Muscle of leg (tissue), 11 donors: ENCODE measurements around the gene NUDT8. TPM values are rescaled to one million over a fixed set of nuclear protein-coding genes. Genes with fewer than 3 reads are reported as not detected.
"Not testable (repeated sequence)": the region's sequence is repeated elsewhere in the genome, so short reads cannot be mapped to it uniquely, and the experiment has no call there.

Experiments used
- DNase-seq: peaks from one replicate; pipeline ENCODE4 v3.0.0; 2013
- H3K27ac ChIP-seq: one replicate; pipeline ENCODE4 v1.5.1; 2013; ENCODE audit warnings: mild to moderate bottlenecking, low read length, control low read depth
- H3K27me3 ChIP-seq: one replicate; pipeline ENCODE4 v1.6.1; 2013; ENCODE audit warnings: low read length; ENCODE audit not compliant: control insufficient read depth, insufficient read depth
- H3K36me3 ChIP-seq: one replicate; pipeline ENCODE4 v1.6.1; 2013; ENCODE audit warnings: low read length; ENCODE audit not compliant: control insufficient read depth, insufficient read depth
- H3K4me1 ChIP-seq: one replicate; pipeline ENCODE4 v1.6.1; 2013; ENCODE audit warnings: low read length; ENCODE audit not compliant: control insufficient read depth, insufficient read depth
- H3K4me3 ChIP-seq: one replicate; pipeline ENCODE4 v1.5.1; 2013; ENCODE audit warnings: low read length, control low read depth
- H3K9me3 ChIP-seq: replicated peaks from 2 replicates; pipeline ENCODE4 v1.6.1; 2013; ENCODE audit warnings: low read depth, low read length; ENCODE audit not compliant: control insufficient read depth
- WGBS: methylation state at CpG from one replicate; pipeline ENCODE4 v1.1.5; 2013; ENCODE audit warnings: missing lambda C conversion rate; ENCODE audit not compliant: insufficient coverage; 5-methylcytosine and 5-hydroxymethylcytosine counted together
- polyA plus RNA-seq, 8 donors: library from polyadenylated mRNA; unstranded; fragments of 120-200 nt; gene quantifications; one replicate each; pipeline versions ENCODE4 v1.2.1 to v1.2.3, GENCODE V29; 2013; ENCODE audit warnings: inconsistent platforms in 1 of 8, low replicate concordance in 1 of 8; ENCODE audit not compliant: insufficient read length in 8 of 8, insufficient read depth in 1 of 8
- total RNA-seq: library from RNA; stranded (reverse); fragments of 120-200 nt; gene quantifications from one replicate; pipeline ENCODE4 v1.2.4, GENCODE V29; 2013

The NUDT8 gene
- total and polyA plus RNA-seq, 9 donors: 3.4 to 5.8 (median 4.2) TPM

DNA sequence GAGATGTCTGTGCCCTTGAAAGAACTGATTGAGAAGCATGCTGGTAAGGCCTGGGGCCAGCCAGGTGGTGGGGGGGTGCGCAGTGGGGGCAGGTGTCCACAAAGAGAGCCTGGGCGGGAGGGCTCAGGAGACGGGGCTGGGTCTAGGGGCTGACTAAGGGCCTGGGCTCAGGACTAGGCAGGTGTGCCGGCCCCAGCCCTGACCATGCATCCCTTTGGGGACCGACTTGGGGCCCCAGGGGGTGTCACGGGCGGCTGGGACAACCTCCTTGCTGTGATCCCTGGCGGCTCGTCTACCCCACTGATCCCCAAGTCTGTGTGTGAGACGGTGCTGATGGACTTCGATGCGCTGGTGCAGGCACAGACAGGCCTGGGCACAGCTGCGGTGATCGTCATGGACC is 18.6 kb downstream of the NUDT8 start:
- Histone ChIP-seq H3K9me3 (no peaks in the 10 kb centered on the region), H3K36me3 (peaks cover 48% of the 10 kb centered on the region), H3K27ac (no peak overlapping the region), H3K4me3 (no peak overlapping the region), H3K4me1 (peaks cover 33% of the 10 kb centered on the region), H3K27me3 (peaks cover 11% of the 10 kb centered on the region)
- 89% methylated on average over 14 of the region's 14 CpGs for WGBS
- peak; percentile 2 for DNase-seq

DNA sequence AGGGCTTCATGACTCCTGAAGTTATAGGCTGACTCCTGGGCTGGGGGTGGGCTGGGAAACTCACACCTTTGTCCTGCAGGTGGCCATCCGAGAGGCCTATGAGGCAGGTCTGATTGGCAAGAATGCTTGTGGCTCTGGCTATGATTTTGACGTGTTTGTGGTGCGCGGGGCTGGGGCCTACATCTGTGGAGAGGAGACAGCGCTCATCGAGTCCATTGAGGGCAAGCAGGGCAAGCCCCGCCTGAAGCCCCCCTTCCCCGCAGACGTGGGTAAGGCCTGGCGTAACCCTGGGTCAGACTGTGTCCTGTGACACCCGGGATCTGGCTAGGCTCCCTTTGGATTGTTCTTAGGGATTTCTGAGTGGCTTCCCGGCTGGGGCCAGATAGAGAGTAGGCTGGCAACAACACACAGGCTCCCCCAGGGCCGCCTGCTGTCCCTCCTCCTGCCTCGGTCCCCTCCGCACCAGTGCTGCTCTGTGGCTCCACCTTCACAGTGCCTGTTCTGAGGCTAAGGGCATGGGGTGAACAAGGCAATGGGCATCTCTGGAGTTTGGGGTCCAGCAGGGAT is 19.4 kb downstream of the NUDT8 start:
- Histone ChIP-seq H3K36me3 (peaks cover 48% of the 10 kb centered on the region), H3K4me1 (peaks cover 29% of the 10 kb centered on the region), H3K27ac (no peak overlapping the region), H3K9me3 (no peaks in the 10 kb centered on the region), H3K4me3 (no peak overlapping the region), H3K27me3 (peaks cover 4% of the 10 kb centered on the region)
- DNase-seq: no peak
- WGBS: 89% methylated on average over 9 of the region's 15 CpGs

DNA sequence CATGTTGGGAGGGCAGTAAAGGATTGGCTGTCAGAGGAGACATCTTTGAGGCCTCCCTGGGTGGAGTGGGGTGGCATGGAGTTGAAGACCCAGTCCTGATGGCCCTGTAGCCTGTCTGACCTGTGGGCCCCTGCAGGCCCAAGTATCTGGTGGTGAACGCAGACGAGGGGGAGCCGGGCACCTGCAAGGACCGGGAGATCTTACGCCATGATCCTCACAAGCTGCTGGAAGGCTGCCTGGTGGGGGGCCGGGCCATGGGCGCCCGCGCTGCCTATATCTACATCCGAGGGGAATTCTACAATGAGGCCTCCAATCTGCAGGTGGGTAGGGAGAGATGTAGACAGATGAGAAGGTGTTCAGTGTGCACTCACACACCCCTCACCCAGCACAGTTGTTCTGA is 20.4 kb downstream of the NUDT8 start:
- no peak for DNase-seq
- peaks cover 2% of the 10 kb centered on the region for H3K27me3 ChIP-seq
- H3K4me1 ChIP-seq: peaks cover 25% of the 10 kb centered on the region
- no peaks in the 10 kb centered on the region for H3K9me3 ChIP-seq
- peaks cover 48% of the 10 kb centered on the region for H3K36me3 ChIP-seq
- no peak overlapping the region for H3K27ac ChIP-seq
- 91% methylated on average over 8 of the region's 10 CpGs for WGBS
- H3K4me3 ChIP-seq: no peak overlapping the region

DNA sequence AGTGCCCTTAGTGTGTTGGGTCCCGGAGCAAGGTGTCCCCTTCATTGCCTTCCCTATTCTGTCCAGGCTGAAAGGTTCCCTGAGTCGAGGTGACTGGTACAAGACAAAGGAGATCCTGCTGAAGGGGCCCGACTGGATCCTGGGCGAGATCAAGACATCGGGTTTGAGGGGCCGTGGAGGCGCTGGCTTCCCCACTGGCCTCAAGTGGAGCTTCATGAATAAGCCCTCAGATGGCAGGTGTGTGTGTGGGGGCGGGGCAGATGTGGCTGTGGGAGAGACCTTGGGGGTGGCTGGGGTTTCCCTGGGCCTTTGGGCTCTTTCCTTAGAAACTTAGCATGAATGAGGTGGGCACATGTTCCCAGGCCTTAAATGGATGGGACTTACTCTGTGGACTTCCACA is 21.3 kb downstream of the NUDT8 start:
- Histone ChIP-seq H3K4me1 (peaks cover 17% of the 10 kb centered on the region), H3K9me3 (no peaks in the 10 kb centered on the region), H3K27ac (no peak overlapping the region), H3K4me3 (no peak overlapping the region), H3K36me3 (peaks cover 48% of the 10 kb centered on the region), H3K27me3 (peaks cover 3% of the 10 kb centered on the region)
- no peak for DNase-seq
- WGBS: 88% methylated on average over 6 of the region's 8 CpGs

DNA sequence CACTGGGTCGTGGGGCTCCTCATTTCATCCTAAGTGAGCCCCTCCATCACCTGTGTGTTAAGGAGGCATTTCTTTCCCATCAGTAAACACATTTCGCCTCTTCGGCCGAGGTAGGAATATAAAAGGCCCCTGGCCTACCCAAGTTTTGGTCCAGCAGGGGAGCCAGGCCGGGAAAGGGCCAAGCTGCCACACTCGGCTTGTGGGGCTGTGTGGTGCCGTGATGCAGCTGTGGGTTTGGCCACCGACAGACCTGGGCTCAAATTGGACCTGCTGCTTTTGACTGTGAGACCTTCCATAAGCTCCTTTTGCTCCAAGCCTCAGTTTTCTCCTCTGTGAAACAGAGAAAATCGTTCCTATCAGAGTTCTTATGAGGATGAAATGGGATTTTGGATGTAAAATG is 22.2 kb downstream of the NUDT8 start:
- H3K4me3 ChIP-seq: peak overlapping the region; percentile 100
- H3K36me3 ChIP-seq: peaks cover 39% of the 10 kb centered on the region
- H3K27me3 ChIP-seq: peaks cover 7% of the 10 kb centered on the region
- WGBS: 0% methylated on average over 1 of the region's 9 CpGs
- no peaks in the 10 kb centered on the region for H3K9me3 ChIP-seq
- DNase-seq: no peak
- no peak overlapping the region for H3K27ac ChIP-seq
- H3K4me1 ChIP-seq: peaks cover 17% of the 10 kb centered on the region

DNA sequence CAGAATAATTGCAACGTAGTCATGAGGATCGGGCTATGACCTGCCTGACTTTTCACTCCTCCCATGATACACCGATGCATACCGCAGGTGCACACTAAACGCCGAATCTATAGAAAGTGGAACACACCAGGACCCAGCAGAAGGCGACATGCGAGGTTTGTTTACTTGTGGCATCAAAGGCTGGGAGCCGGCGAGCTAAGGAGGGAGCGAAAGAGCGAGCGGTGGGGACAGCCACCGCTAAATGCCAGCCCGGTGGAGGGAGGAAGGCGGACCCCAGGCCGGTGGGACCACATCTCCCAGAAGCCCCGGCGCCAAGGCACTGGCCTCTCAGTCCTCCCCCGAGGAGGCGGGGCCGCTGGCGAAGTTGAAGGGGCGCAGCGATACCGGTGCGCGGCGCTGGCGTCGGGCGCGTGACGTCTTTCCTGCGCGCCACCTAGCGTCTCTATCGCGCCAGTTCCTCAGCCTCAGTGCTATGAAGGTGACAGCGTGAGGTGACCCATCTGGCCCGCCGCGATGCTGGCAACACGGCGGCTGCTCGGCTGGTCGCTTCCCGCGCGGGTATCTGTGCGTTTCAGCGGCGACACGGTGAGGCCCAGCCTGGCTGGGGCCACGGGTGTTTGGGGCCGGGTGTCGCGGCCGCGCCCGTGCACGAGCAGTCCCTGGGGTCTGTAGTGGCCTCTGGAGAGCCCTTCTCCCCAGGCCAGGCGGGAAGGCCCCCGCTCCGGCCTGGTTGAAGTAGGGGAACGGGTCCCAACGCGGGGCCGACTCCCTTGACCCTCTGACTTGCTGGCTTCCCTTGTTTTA is 23.0 kb downstream of the NUDT8 start, which contains the start of gene NDUFV1:
Gene NDUFV1 (plus strand): TSS at position 445 of the 804 bp plus-strand sequence. CDS start 69 bp downstream, at position 514.
- Histone ChIP-seq H3K27me3 (peaks cover 7% of the 10 kb centered on the region), H3K4me3 (peak within 1 kb of the TSS; percentile 100), H3K9me3 (no peaks in the 10 kb centered on the region), H3K36me3 (peaks cover 32% of the 10 kb centered on the region), H3K27ac (peak within 1 kb of the TSS; percentile 62), H3K4me1 (peaks cover 17% of the 10 kb centered on the region)
- under 1% methylated on average over 61 of the region's 69 CpGs for WGBS
- peak; percentile 99 for DNase-seq

DNA sequence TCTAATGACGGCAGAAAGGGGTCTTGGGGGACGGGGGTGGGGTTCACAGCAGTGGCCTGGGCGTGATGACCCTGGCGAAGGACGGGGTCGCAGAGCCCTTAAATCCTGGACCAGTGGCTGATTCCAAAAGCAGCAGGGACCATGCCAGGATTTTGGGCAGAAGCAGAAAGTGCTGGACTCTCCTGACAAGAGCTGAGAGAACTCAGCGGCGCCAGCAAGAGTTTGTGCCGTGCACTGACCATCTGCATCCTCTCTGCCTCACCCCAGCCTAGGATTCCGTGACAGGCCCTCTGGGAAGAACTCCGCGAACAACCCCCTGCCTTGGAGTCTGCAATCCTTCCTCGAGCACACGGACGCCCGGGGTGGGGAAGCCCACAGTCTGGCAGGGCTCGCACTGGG is 23.6 kb downstream of the NUDT8 start:
- H3K9me3 ChIP-seq: no peaks in the 10 kb centered on the region
- DNase-seq: peak; percentile 31
- H3K4me1 ChIP-seq: peaks cover 17% of the 10 kb centered on the region
- peak overlapping the region; percentile 100 for H3K4me3 ChIP-seq
- peaks cover 26% of the 10 kb centered on the region for H3K36me3 ChIP-seq
- H3K27me3 ChIP-seq: peaks cover 8% of the 10 kb centered on the region
- WGBS: 41% methylated on average over 15 of the region's 17 CpGs
- H3K27ac ChIP-seq: no peak overlapping the region

DNA sequence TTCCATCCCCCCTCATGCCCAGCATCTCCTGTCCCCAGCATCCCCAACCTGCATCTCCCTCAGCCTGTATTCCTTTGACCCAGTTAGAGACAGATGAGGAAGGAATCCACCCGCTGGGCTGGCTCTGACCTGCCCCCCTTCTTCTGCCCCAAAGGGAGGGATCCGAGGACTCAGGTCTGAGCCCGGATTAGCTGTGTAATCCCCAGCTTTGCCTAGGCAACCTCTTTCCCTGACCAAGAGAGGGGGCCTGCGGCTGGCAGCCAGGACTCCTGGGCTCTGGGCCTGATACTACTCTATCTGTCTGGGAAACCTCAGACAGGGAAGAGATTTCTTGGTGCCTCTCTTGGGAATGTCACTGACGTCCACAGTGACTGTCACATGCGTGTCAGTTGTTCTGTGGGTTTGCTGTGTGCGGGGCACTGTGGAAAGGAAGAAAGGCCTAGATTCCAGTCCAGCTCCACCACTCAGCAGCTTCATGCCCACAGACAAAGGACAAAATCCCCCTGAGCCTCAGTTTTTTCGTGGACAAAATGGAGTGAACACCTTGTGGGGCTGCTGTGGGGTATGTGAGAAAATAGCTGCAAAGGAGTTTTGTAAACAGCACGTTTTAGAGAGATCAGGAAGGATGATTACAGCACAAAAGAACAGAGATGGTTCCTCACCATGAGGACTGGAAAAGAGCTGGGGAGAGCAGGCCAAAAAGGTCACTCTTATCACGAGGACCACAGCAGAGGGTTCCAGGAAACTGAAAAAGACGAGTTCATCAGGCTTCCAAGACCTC is 24.3 kb downstream of the NUDT8 start:
- H3K27ac ChIP-seq: no peak overlapping the region
- 55% methylated on average over 6 of the region's 11 CpGs for WGBS

DNA sequence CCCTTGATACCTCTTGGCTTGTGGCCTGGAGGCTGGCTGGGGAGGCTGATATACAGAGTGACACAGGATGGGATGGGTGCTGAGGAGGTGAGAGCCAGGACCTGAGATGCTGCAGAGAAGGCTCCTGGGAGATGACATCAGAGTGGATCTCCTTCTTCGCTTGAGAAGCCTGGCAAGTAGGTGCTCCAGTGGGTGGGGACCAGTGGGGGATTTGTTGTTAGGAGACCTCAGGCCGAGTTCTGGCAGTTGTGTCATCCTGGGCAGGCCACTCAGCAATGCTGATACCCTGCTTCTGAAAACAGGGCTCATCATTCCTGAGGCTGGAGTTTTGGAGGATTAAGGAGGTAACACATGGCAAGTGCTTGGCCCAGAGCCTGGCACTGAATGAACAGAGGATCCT is 24.9 kb downstream of the NUDT8 start:
- DNase-seq: peak; percentile 5
- 88% methylated on average over 2 of the region's 2 CpGs for WGBS
- Histone ChIP-seq H3K4me1 (peaks cover 17% of the 10 kb centered on the region), H3K4me3 (no peak overlapping the region), H3K36me3 (peaks cover 16% of the 10 kb centered on the region), H3K9me3 (no peaks in the 10 kb centered on the region), H3K27ac (no peak overlapping the region), H3K27me3 (peaks cover 16% of the 10 kb centered on the region)

More for the DNA sequence above, 24.3 kb downstream of the NUDT8 start:
- Histone ChIP-seq H3K36me3 (peaks cover 19% of the 10 kb centered on the region), H3K4me3 (no peak overlapping the region), H3K4me1 (peaks cover 17% of the 10 kb centered on the region), H3K9me3 (no peaks in the 10 kb centered on the region), H3K27me3 (peaks cover 12% of the 10 kb centered on the region)
- peak; percentile 7 for DNase-seq

DNA sequence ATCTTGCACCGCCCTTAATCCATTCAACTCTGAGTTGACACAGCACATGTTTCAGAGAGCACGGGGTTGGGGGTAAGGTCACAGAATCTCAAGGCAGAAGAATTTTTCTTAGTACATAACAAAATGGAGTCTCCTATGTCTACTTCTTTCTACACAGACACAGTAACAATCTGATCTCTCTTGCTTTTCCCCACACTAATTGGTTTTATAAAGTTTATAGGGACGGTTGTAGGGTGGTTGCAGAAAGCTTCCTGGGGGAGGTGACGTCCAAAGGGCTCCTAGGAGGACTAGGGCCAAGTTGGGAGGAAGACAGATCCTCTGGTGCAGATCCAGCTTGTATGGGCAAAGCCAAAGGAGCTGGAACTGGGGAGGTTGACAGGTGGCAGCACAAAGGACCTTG is 25.6 kb downstream of the NUDT8 start:
- WGBS: 37% methylated on average over 2 of the region's 4 CpGs
- DNase-seq, H3K9me3 ChIP-seq, H3K27ac ChIP-seq, H3K4me3 ChIP-seq: not testable (repeated sequence)
- Histone ChIP-seq H3K4me1 (peaks cover 17% of the 10 kb centered on the region), H3K27me3 (peaks cover 16% of the 10 kb centered on the region), H3K36me3 (peaks cover 10% of the 10 kb centered on the region)
